GM13977 (cell line): ENCODE measurements around the gene FAM107B.

Source experiments
- DNase-seq: peaks from one replicate; pipeline ENCODE4 v3.0.0; 2012; ENCODE audit warnings: low spot score
- CTCF ChIP-seq: IDR thresholded peaks from 2 replicates; pipeline ENCODE4 v1.5.1; 2012; ENCODE audit warnings: mild to moderate bottlenecking, control low read depth; ENCODE audit not compliant: insufficient read depth; ENCODE audit errors: extremely low read depth, missing control alignments
- in situ Hi-C: fragments of 300-500 bp; cut with MboI; formaldehyde crosslinking; loops from one replicate; pipeline ENCODE4 v1.12.0; 2022; ENCODE audit warnings: low sequenced_read_pairs, low pct_unique_long_range_greater_than_20kb, mixed read lengths, inconsistent platforms; ENCODE audit not compliant: unreplicated experiment

Gene FAM107B

GRCh38 chr10:14815681-14816080 is 41.0 kb upstream of the FAM107B start:
- in situ Hi-C loops: no loop called here
- TF ChIP-seq CTCF: no peak
- no peak for DNase-seq

- in situ Hi-C loops: no loop called here
- TF ChIP-seq CTCF: no peak
- no peak for DNase-seq
Observed at GRCh38 chr10:14812271-14812670, 37.6 kb upstream of the FAM107B start.

DNA sequence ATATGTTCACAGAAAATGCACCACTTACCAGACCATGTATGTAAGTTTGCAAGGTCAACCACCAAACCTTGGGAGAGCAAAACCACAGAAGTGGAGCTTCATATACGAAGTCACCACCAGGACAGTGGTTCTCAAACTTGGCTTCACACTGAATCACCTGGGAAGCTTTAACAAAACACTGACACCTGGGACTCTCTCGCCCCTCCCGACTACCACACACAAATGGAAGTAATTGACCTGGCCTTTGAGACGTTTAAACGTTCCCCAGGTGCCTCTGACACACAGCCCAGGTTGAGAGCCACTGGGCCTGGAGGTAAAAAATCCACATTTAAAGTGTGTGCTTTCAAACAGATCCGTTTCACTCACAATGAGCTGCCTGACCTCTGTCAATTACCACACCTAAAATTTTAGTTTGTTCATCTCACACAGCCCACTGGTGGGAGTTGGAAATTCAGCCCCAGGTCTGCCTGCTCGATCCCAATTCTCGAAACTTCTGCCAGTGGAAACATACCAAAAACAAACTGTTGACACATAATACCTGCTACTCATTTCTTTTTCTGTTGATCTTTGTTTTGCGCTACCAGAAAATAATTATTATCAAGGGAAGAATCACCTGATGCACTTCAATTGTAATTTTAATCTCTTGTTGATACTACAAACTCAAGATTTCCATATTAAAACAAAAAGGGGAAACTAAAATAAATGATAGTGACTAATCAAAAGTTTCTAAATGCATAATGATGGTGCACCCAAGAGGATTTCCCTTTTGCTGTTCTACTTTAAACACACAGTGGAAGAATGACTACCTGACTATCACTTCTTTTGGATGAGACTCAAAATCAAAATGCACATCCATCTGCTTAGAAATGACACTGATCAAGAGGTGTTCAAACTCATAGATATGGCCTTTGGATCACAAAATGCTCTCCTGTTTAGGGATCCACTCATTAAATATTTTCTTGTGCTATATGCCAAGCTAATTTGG is 36.6 kb upstream of the FAM107B start:
- in situ Hi-C loops: no loop called here
- no peak for DNase-seq
- no peak for TF ChIP-seq CTCF

- in situ Hi-C loops: no loop called here
- TF ChIP-seq CTCF: no peak
- no peak for DNase-seq
Observed at GRCh38 chr10:14806318-14806717, 31.6 kb upstream of the FAM107B start.

GRCh38 chr10:14803827-14804226 is 29.1 kb upstream of the FAM107B start:
- no peak for DNase-seq
- in situ Hi-C loops: no loop called here
- no peak for TF ChIP-seq CTCF

DNA sequence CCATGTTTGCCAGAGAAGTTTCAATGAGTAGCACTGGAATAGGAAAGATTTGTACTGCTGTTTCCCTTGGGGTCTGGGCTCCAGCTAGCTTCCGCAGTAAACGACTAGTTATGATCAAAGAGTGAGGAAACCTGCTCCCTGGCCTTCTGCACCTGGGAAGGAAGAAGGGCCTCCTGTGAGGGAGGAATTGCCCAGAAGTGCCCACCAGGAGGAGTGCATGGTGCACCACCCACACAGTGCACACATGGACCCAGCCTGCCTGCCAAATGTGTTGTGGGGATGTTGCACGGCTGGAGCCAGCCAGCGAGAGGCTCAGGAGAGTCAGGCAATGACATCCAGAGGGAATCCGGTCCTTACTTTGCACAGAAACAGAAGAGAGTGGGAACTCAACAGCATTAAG is 27.0 kb upstream of the FAM107B start:
- no peak for TF ChIP-seq CTCF
- no peak for DNase-seq
- in situ Hi-C loops: no loop called here

DNA sequence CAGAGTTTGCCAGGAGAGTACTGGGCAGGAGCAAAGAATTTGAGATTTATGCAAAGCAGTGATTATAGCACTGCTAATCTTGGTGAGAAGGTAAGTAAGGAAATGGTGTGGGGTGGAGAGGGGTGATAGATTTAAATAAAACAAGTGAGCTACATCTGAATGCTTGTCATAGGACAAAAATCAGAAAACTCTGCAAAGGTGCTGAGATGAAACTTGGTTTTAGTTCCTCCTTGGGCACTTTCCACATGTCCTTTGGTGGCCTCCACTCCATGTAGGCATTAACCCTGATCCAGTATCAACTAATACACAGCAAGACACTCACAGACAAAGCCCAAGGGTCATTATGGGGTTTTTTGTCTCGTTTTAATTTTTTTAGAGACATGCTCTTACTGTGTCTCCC is 25.7 kb upstream of the FAM107B start:
- DNase-seq: no peak
- TF ChIP-seq CTCF: no peak
- in situ Hi-C loops: no loop called here
